ENCODE data around the gene ABHD2. TPM values are rescaled to one million over a fixed set of nuclear protein-coding genes. Genes with fewer than 3 reads are reported as not detected.

ABHD2 gene
- total RNA-seq, 1 experiment from 2014 or later, result 15.6 TPM

DNA sequence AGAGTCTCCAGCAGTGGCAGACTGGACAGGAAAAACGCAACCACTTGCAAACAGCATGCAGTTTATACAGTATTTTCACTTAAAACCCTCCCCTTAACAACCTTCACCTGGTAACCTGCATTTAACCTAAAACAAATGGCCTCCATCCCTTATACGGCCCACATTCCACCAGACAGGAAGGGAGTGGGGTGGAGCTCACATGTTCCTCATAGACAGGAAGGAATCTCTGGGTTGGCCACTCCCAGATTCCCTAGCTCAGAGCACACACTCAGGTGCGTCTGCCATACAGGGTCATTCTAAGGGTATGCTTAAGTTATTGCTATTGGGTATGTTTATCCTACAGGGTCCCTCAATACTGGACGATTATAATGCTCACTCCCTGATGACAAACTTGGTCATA lies 16.8 kb upstream of the ABHD2 start:
- H2BK15ac ChIP-seq (ENCODE audit: low read depth, low read length), result no peak overlapping the region
- no peaks in the 10 kb centered on the region for H4K20me1 ChIP-seq (ENCODE audit: control insufficient read depth, insufficient read depth, insufficient read length)
- WGBS (ENCODE audit: extremely low coverage, insufficient read length, low lambda C conversion rate), result no CpG with 5 or more reads among the region's 4 CpGs
- H3K27me3 ChIP-seq (ENCODE audit: insufficient read depth, low read length), result no peaks in the 10 kb centered on the region
- no peak overlapping the region for H3K27ac ChIP-seq (ENCODE audit: insufficient read length, low read depth, low read length)
- H2BK20ac ChIP-seq (ENCODE audit: low read depth, low read length, poor library complexity, severe bottlenecking), result no peak overlapping the region
- no peak overlapping the region for H2AFZ ChIP-seq (ENCODE audit: low read length)
- Mint-ChIP-seq H3K4me1 (no peaks in the 10 kb centered on the region), H3K36me3 (ENCODE audit: insufficient read depth in 1 of 3, low read depth in 3 of 3) (peaks cover 14 to 20% (median 20%) of the 10 kb centered on the region in 3 experiments), H3K27me3 (ENCODE audit: low read depth) (peaks cover 2% of the 10 kb centered on the region), H3K27ac (no peak overlapping the region), H3K9me3 (peaks cover 20 to 26% of the 10 kb centered on the region in 2 experiments), H3K4me3 (no peak overlapping the region)
- no peak overlapping the region for H3T11ph ChIP-seq (ENCODE audit: low read length)
- no peaks in the 10 kb centered on the region for H3K79me2 ChIP-seq (ENCODE audit: insufficient read depth, low read length)
- no peak overlapping the region for H3K18ac ChIP-seq (ENCODE audit: insufficient read length, low read depth, low read length)
- H3K4ac ChIP-seq (ENCODE audit: low read depth, low read length), result no peak overlapping the region
- no peaks in the 10 kb centered on the region for H3K79me1 ChIP-seq (ENCODE audit: insufficient read depth, low read depth, low read length, poor library complexity, severe bottlenecking)
- H4K5ac ChIP-seq (ENCODE audit: insufficient read length, low read depth, low read length), result no peak overlapping the region
- H4K8ac ChIP-seq (replicated peaks; ENCODE audit: insufficient read length, low read depth, low read length), result no peak overlapping the region
- H2AK5ac ChIP-seq (ENCODE audit: insufficient read length, low read length), result no peak overlapping the region
- H4K91ac ChIP-seq (ENCODE audit: insufficient read length, low read depth, low read length), result no peak overlapping the region
- H2BK5ac ChIP-seq (ENCODE audit: insufficient read length, low read length), result no peak overlapping the region
- H3K23me2 ChIP-seq (ENCODE audit: insufficient read length, low read depth, low read length, poor library complexity, severe bottlenecking), result peaks cover 2% of the 10 kb centered on the region
- H3K14ac ChIP-seq (ENCODE audit: insufficient read depth, low read length), result no peak overlapping the region
- H2BK12ac ChIP-seq (ENCODE audit: insufficient read length, low read depth, low read length), result no peak overlapping the region
- H3K4me2 ChIP-seq (ENCODE audit: insufficient read depth, insufficient read length, low read length), result no peak overlapping the region
- TF ChIP-seq, protein P1, sequence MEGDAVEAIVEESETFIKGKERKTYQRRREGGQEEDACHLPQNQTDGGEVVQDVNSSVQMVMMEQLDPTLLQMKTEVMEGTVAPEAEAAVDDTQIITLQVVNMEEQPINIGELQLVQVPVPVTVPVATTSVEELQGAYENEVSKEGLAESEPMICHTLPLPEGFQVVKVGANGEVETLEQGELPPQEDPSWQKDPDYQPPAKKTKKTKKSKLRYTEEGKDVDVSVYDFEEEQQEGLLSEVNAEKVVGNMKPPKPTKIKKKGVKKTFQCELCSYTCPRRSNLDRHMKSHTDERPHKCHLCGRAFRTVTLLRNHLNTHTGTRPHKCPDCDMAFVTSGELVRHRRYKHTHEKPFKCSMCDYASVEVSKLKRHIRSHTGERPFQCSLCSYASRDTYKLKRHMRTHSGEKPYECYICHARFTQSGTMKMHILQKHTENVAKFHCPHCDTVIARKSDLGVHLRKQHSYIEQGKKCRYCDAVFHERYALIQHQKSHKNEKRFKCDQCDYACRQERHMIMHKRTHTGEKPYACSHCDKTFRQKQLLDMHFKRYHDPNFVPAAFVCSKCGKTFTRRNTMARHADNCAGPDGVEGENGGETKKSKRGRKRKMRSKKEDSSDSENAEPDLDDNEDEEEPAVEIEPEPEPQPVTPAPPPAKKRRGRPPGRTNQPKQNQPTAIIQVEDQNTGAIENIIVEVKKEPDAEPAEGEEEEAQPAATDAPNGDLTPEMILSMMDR (conservative IDR thresholded peaks at IDR 0.05), result no peak
- no peak for DNase-seq
- no peak overlapping the region for H3K56ac ChIP-seq (ENCODE audit: insufficient read length, low read depth, low read length)
- no peaks in the 10 kb centered on the region for H3K4me1 ChIP-seq (ENCODE audit: insufficient read depth, low read length)
- H3K23ac ChIP-seq (ENCODE audit: insufficient read length, low read depth, low read length), result no peak overlapping the region
- H3K9ac ChIP-seq (ENCODE audit: extremely low read depth, insufficient read length, low read length), result no peak overlapping the region
- H2BK120ac ChIP-seq (ENCODE audit: low read depth, low read length, poor library complexity, severe bottlenecking), result no peak overlapping the region
- H3K9me3 ChIP-seq (ENCODE audit: control insufficient read depth, low read depth, low read length), result peaks cover 22% of the 10 kb centered on the region
